Loucy (cell line): ENCODE results near the gene RRM1.

Experiments
- EZH2phosphoT487 ChIP-seq: fragments of 200-600 bp; IDR thresholded peaks from 2 replicates; pipeline ENCODE4 v1.6.1; 2018; ENCODE audit warnings: antibody characterized with exemption, mild to moderate bottlenecking, moderate library complexity, borderline replicate concordance
- TF ChIP-seq, protein P1 (sequence below): fragments of 200-600 bp; sonication (generic); conservative IDR thresholded peaks from 2 replicates; pipeline ENCODE4 v1.5.1; 2014; ENCODE audit warnings: mild to moderate bottlenecking, antibody characterized with exemption, low read length

DNA sequence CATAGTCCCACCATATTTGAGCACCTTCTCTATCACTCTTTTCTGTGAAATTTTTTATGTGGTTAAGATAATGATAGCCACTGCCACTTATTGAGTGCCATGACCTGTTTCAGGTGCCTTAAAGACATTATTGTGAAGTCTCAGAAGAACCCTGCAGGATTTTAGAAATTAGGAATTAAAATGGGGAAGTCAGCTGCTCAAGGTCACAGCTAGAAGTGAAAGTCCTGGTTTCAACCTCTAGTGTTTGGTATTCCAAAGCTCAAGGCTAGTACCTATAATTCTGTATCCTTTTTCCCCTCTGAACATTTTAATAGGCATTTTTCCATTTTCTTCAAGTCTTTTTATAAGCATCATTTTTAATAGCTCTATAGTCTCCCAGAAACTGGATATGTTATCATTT, 9.0 kb upstream of the RRM1 start:
- TF ChIP-seq, protein P1, sequence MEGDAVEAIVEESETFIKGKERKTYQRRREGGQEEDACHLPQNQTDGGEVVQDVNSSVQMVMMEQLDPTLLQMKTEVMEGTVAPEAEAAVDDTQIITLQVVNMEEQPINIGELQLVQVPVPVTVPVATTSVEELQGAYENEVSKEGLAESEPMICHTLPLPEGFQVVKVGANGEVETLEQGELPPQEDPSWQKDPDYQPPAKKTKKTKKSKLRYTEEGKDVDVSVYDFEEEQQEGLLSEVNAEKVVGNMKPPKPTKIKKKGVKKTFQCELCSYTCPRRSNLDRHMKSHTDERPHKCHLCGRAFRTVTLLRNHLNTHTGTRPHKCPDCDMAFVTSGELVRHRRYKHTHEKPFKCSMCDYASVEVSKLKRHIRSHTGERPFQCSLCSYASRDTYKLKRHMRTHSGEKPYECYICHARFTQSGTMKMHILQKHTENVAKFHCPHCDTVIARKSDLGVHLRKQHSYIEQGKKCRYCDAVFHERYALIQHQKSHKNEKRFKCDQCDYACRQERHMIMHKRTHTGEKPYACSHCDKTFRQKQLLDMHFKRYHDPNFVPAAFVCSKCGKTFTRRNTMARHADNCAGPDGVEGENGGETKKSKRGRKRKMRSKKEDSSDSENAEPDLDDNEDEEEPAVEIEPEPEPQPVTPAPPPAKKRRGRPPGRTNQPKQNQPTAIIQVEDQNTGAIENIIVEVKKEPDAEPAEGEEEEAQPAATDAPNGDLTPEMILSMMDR, result no peak
- TF ChIP-seq EZH2phosphoT487, result no peak
